Colon (tissue), 2 donors: ENCODE results near the gene BCL6B.

ENCODE experiments used
- FAIRE-seq: peaks from 2 replicates; lab custom pipeline; 2012; peaks lifted over from hg19 to GRCh38; lab: Jason Lieb, UNC
- donor health status: control.
- donor health status: control.

The BCL6B gene

GRCh38 chr17:7007143-7007542 is 15.7 kb upstream of the BCL6B start:
- FAIRE-seq = no peak

GRCh38 chr17:7010523-7010922 is 12.3 kb upstream of the BCL6B start:
- no peak for FAIRE-seq

- FAIRE-seq = no peak
These were observed 11.4 kb upstream of the BCL6B start for GRCh38 chr17:7011415-7011814.

DNA sequence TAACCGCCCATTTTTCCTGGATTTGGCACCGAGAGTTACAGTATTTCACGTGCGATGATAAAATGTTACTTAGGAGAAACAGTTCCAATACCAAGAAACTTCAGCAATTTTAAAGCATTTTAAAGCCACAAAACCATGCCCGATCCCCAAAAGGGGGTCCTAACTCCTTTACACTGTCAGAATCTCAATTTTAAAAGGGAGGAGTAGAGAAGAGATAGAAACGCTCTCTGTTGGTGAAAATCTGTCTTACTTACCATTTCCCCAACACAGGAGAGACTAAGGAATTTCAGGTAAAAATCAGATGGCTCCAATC is 11.0 kb upstream of the BCL6B start:
- FAIRE-seq = no peak

DNA sequence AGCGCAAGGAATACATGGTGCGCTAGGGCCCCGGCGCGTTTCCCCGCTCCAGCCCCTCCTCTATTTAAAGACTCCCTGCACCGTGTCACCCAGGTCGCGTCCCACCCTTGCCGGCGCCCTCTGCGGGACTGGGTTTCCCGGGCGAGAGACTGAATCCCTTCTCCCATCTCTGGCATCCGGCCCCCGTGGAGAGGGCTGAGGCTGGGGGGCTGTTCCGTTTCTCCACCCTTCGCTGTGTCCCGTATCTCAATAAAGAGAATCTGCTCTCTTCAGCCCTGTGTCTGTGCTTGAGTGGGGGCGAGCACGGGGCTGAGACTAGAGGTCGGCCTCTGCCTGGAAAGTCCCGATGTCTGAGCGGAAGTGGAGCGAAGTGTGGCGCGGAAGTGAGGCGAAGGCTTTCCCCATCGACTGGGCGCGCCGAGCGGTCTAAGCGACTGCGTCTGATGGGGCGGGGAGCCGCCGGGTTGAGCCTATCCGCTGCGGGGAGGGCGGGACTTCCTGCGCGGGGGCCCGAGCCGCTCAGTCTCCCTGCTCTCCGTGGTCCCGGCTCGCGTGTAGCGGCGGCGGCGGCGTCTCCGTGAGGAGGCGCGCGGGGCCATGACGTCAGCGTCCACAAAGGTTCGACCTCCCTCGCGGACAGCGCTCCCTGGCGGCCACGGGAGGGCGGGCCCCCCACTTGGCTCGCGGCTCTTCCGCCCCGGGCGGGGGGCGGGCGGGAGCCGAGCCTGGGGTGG is 8.4 kb upstream of the BCL6B start:
- no peak for FAIRE-seq

GRCh38 chr17:7014995-7015958 is 7.6 kb upstream of the BCL6B start:
- FAIRE-seq = no peak

- no peak for FAIRE-seq
These were observed 6.4 kb upstream of the BCL6B start for GRCh38 chr17:7016418-7016817.

GRCh38 chr17:7016886-7017826 is 5.7 kb upstream of the BCL6B start:
- FAIRE-seq = no peak

- no peak for FAIRE-seq
These were observed 5.0 kb upstream of the BCL6B start for GRCh38 chr17:7017827-7018200.

DNA sequence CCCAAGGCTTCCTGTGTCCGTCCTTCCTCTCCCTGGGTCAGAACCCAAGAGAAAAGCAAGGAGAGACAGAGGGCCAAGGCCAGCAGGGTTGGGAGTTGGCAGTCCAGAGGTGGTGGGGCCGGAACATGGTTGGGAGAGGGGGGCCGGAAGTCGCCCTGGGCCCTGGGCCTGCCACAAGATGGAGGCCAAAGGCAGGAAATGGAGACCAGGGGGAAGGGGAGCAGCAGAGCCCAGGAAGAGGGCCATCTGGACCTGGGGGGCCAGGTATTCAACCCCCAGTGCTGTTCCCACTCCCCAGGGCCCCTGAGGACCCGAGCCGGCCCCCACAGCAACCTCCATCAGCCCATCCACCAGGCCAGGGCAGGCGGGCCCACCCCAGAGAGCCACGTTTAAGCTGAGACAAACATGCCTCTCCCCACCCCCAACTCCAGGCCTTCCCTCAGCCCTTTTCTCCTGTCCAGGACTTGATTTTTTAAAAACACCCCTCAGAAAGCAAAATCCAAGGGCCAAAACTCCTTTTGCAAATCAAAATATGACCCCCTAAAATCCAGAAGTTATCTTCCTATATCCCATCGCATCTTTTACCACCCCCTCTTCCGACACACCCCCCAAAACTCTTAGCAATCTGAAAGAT is 4.4 kb upstream of the BCL6B start:
- no peak for FAIRE-seq

- no peak for FAIRE-seq
These were observed 3.5 kb upstream of the BCL6B start for GRCh38 chr17:7019367-7019766.

- FAIRE-seq = no peak
These were observed 2.9 kb upstream of the BCL6B start for GRCh38 chr17:7019839-7020519.

DNA sequence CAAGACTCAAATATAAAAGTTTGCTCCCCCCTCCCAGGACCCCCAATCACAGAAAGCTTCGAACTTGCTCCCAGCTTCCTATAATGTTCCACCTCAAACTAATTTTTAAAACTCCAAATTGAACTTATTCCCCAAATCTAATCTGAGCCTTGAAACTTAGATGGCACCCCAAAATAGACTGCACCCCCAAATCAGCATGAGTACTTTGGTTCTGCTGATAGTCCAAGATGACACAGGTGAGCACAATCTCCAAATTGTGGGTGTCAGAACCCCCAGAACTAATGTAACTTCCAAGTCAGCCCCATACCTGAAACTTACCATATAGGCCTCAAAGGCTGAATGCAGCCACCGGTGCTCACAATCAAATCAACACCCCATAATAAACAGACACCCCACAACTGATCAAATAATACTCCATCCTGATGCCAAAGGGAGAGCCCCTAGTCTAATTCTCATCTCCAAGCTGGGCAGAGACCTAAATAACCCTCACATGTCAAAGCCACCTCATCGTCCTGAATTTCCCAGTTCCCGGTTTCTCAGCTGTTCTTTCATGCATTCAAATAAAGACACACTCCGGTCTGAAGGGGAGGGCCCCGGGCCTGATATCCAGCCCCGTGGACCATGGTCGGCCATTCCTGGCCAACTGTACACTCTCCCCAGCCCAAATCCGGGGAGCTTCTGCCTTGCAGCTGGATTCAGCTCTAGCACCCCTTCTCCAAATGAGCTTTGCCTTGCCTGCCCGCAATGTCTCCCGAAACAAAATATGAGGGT is 1.8 kb upstream of the BCL6B start:
- FAIRE-seq = no peak

- no peak for FAIRE-seq
These were observed 664 bp upstream of the BCL6B start for GRCh38 chr17:7021993-7022778.

DNA sequence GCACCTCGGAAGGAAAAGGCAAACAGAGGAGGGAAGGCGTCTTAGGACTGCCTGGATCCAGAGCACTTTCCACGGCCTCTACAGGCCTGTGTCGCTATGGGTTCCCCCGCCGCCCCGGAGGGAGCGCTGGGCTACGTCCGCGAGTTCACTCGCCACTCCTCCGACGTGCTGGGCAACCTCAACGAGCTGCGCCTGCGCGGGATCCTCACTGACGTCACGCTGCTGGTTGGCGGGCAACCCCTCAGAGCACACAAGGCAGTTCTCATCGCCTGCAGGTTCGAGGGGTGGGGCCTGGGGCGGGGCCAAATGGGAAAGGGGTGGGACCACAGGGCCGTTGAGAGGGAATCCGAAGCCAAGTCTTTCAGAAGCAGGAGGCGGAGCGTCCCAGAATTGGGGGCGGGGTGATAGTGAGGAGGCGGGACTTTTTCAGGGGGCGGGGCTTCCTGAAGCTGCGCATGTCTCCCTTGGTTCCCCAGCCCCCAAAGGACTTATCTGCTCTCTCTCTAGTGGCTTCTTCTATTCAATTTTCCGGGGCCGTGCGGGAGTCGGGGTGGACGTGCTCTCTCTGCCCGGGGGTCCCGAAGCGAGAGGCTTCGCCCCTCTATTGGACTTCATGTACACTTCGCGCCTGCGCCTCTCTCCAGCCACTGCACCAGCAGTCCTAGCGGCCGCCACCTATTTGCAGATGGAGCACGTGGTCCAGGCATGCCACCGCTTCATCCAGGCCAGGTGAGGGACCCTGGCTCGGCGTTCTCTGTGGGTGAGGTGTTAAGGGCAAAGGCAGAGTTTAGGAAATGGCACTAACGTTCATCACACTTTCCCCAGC is 939 bp downstream of the BCL6B start:
- no peak for FAIRE-seq

DNA sequence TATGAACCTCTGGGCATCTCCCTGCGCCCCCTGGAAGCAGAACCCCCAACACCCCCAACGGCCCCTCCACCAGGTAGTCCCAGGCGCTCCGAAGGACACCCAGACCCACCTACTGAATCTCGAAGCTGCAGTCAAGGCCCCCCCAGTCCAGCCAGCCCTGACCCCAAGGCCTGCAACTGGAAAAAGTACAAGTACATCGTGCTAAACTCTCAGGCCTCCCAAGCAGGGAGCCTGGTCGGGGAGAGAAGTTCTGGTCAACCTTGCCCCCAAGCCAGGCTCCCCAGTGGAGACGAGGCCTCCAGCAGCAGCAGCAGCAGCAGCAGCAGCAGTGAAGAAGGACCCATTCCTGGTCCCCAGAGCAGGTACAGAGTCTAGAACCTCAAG is 1.5 kb downstream of the BCL6B start:
- FAIRE-seq = no peak

- no peak for FAIRE-seq
These were observed 2.4 kb downstream of the BCL6B start for GRCh38 chr17:7025245-7025644.

DNA sequence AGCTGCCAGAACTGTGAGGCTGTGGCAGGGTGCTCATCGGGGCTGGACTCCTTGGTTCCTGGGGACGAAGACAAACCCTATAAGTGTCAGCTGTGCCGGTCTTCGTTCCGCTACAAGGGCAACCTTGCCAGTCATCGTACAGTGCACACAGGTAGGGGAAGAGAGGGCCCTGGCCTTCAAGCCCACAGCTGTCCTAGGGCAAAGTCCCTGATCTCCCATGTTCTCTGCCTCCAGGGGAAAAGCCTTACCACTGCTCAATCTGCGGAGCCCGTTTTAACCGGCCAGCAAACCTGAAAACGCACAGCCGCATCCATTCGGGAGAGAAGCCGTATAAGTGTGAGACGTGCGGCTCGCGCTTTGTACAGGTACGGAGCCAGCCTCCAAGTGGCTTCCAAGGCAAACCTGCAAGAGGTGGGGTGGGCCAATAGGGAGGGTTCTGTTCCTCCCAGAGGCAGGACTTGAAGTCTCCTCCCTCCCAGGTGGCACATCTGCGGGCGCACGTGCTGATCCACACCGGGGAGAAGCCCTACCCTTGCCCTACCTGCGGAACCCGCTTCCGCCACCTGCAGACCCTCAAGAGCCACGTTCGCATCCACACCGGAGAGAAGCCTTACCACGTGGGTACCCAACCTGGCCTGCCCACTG is 3.7 kb downstream of the BCL6B start:
- FAIRE-seq = no peak
